WERI-Rb-1 (cell line): ENCODE data around the gene PHACTR3.

ENCODE experiments used
- DNase-seq: peaks from one replicate; pipeline ENCODE4 v3.0.0-alpha.2; 2020
- H3K27ac ChIP-seq: fragments of 250-450 bp; sonication (Bioruptor Pico); 2 replicates; pipeline ENCODE4 v1.5.1; 2020; ENCODE audit warnings: mild to moderate bottlenecking, moderate library complexity
- H3K27me3 ChIP-seq: fragments of 250-450 bp; sonication (Bioruptor Pico); 2 replicates; pipeline ENCODE4 v1.5.1; 2021; ENCODE audit warnings: mild to moderate bottlenecking, low read depth, moderate library complexity; ENCODE audit not compliant: insufficient read depth, severe bottlenecking
- H3K36me3 ChIP-seq: fragments of 250-450 bp; sonication (Bioruptor Pico); 2 replicates; pipeline ENCODE4 v1.5.1; 2020; ENCODE audit warnings: mild to moderate bottlenecking, moderate library complexity
- H3K4me3 ChIP-seq: 2 replicates; pipeline ENCODE4 v1.5.1; 2011; ENCODE audit warnings: low read depth, mild to moderate bottlenecking, control low read depth, low read length
- H3K9me3 ChIP-seq: fragments of 250-450 bp; sonication (Bioruptor Pico); 2 replicates; pipeline ENCODE4 v1.5.1; 2021; ENCODE audit warnings: mild to moderate bottlenecking, moderate library complexity; ENCODE audit not compliant: severe bottlenecking
- TF ChIP-seq, protein P1 (sequence below): IDR thresholded peaks from 2 replicates; pipeline ENCODE4 v1.5.1; 2011; ENCODE audit warnings: low read depth, mild to moderate bottlenecking, control low read depth, inconsistent platforms, low read length

PHACTR3 gene

DNA sequence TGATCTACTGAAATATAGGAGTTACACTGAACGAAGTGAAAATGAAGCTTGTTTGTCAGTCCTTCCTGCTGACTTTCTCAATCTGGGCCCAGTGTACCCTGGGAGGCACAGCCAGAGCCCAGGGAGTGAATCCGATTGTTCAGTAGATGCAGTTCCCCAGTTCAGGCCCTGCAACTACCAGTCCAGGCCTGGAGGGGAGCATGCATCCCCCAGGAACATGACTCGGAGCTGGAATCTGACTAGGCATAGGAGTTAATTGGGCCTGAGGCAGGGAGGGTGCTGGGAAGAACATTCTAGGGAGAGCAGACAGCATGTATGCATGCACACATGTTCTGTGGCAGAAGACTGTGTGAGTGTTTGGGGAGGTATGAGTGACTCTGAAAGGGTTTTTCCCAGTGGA, 42.1 kb downstream of the PHACTR3 start:
- Histone ChIP-seq H3K4me3 (no peak overlapping the region), H3K36me3 (no peaks in the 10 kb centered on the region), H3K9me3 (peaks cover 3% of the 10 kb centered on the region), H3K27me3 (peaks cover 84% of the 10 kb centered on the region), H3K27ac (no peak overlapping the region)
- TF ChIP-seq, protein P1, sequence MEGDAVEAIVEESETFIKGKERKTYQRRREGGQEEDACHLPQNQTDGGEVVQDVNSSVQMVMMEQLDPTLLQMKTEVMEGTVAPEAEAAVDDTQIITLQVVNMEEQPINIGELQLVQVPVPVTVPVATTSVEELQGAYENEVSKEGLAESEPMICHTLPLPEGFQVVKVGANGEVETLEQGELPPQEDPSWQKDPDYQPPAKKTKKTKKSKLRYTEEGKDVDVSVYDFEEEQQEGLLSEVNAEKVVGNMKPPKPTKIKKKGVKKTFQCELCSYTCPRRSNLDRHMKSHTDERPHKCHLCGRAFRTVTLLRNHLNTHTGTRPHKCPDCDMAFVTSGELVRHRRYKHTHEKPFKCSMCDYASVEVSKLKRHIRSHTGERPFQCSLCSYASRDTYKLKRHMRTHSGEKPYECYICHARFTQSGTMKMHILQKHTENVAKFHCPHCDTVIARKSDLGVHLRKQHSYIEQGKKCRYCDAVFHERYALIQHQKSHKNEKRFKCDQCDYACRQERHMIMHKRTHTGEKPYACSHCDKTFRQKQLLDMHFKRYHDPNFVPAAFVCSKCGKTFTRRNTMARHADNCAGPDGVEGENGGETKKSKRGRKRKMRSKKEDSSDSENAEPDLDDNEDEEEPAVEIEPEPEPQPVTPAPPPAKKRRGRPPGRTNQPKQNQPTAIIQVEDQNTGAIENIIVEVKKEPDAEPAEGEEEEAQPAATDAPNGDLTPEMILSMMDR: no peak
- no peak for DNase-seq

DNA sequence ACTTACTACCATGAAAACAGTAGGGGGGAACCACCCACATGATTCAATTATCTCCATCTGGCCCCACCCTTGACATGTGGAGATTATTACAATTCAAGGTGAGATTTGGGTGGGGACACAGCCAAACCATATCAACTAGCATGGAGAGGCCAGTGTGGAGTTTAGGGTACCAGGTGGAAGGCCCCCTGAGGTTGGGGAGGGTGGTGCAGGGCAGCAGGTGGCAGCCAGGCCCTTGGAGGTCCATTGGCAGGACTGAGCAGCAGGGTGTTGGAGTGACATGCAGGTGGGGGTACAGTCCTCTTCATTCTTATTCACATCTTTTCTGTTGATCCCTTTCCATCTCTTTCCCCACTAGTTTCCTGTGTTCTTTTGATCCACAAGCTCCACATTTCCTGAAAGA, 42.9 kb downstream of the PHACTR3 start:
- H3K36me3 ChIP-seq: no peaks in the 10 kb centered on the region

DNA sequence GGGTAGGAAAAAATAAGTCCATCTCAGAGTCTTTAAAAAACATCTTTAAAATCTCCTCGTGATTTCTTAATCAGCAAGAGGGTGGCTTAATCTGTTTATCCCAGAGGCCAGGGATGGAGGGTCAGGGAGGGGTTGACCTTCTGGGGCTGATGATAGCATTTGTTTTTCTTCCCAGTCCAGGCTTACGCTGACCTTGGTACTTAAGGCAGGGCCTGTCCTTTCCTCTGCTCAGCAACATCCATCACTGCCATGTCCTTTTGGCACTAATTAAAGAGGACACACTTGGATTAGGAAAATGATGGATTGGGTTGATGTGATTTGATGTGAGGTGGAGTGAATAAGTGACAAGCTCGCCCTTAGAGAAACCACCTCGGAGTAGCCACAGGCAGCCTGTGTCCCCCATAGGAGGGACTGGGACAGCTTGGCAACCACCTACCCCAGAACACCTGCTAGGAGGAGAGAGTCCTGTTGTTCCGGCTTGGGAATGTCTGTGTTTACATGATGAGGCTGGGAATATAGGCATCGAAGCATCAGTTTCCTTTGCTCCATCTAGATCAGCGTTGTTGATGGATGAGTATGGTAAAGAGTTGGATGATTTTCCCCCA, 44.2 kb downstream of the PHACTR3 start:
- H3K9me3 ChIP-seq: peaks cover 3% of the 10 kb centered on the region
- H3K27ac ChIP-seq: no peak overlapping the region

More for the DNA sequence above, 42.9 kb downstream of the PHACTR3 start:
- TF ChIP-seq, protein P1: no peak
- peaks cover 86% of the 10 kb centered on the region for H3K27me3 ChIP-seq
- peaks cover 3% of the 10 kb centered on the region for H3K9me3 ChIP-seq
- H3K4me3 ChIP-seq: no peak overlapping the region
- no peak for DNase-seq
- H3K27ac ChIP-seq: no peak overlapping the region

DNA sequence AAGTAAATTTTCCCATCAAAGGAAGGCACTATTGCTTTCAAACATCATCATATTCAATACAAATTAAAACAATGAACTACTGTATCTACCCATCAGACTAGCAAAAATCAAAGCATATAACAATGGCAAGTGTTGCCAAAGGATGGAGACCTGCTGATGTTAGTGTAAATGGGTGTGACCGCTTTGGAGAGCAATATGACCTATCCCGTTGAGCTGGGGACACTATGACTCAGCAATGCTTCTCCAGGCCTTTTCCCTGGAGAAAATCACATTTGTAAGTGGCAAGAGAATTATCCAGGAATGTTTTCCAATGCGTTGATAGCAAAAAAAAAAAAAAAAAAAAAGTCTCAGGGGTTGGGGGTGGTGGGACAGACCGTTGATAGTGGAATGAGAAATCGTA, 46.1 kb downstream of the PHACTR3 start:
- Histone ChIP-seq H3K27ac (no peak overlapping the region), H3K9me3 (no peaks in the 10 kb centered on the region), H3K4me3 (no peak overlapping the region), H3K27me3 (peaks cover 72% of the 10 kb centered on the region), H3K36me3 (no peaks in the 10 kb centered on the region)
- TF ChIP-seq, protein P1: no peak
- DNase-seq: no peak

More for the DNA sequence above, 44.2 kb downstream of the PHACTR3 start:
- no peaks in the 10 kb centered on the region for H3K36me3 ChIP-seq
- H3K27me3 ChIP-seq: peaks cover 79% of the 10 kb centered on the region
- DNase-seq: no peak
- TF ChIP-seq, protein P1: no peak
- no peak overlapping the region for H3K4me3 ChIP-seq

DNA sequence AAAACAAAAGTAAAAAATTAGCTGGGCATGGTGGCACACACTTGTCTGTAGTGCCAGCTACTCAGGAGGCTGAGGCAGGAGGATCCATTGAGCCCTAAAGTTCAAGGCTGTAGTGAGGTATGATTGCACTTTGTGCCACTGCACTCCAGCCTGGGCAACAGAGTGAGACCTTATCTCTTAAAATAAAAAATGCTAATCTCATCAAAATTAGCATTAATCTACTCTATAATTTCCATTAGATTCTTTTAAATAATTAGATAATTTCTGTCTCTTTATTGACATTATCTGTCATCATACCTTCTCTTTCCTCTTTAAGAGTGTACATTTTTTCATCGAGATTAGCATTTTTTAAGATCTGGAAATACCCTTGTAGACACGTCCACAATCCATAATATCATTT, 48.0 kb downstream of the PHACTR3 start:
- no peak for DNase-seq
- no peak overlapping the region for H3K27ac ChIP-seq
- no peaks in the 10 kb centered on the region for H3K36me3 ChIP-seq
- no peaks in the 10 kb centered on the region for H3K9me3 ChIP-seq
- no peak overlapping the region for H3K4me3 ChIP-seq
- TF ChIP-seq, protein P1: no peak
- H3K27me3 ChIP-seq: peaks cover 66% of the 10 kb centered on the region

DNA sequence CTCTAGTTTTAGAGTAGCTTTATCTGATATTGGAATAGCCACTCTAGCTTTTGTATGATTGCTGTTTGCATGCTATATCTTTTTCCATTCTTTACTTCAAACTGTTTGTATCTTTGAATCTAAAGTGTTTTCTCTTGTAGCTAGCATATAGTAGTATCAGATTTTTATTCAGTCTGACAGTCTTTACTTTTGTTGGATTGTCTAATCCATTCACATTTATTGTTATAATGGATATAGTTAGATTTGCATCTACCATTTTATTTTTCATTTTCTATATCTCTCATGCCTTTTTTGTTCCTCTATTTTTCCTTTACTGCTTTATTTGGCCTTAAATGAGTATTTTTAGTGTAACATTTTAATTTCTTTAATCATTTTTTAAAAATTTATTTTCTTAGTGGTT, 52.1 kb downstream of the PHACTR3 start:
- Histone ChIP-seq H3K36me3 (no peaks in the 10 kb centered on the region), H3K4me3 (no peak overlapping the region), H3K27ac (no peak overlapping the region), H3K27me3 (peaks cover 64% of the 10 kb centered on the region), H3K9me3 (peaks cover 5% of the 10 kb centered on the region)
- DNase-seq: no peak
- TF ChIP-seq, protein P1: no peak
